ENCODE data around the gene MED29.

MED29 gene

GRCh38 chr19:39390751-39391437, at the start of gene MED29, which contains the start of gene PAF1:
TSS of gene MED29 (plus strand) at chr19:39391378. CDS start at chr19:39391423, 45 bp downstream.
TSS of gene PAF1 (minus strand) at chr19:39391106. CDS start at chr19:39390864, 242 bp downstream.
- DNase-seq (ENCODE audit: low read depth in 3 of 3, low spot score in 1 of 3): peak; percentile 79 to 95 (median 94)

- peak; percentile 97 to 100 (median 99) for DNase-seq (ENCODE audit: low read depth in 3 of 3, low spot score in 1 of 3)
Measured at GRCh38 chr19:39341719-39342604, 49.2 kb upstream of the MED29 start, which contains the start of gene SAMD4B. TSS of gene SAMD4B (plus strand) at chr19:39342421. CDS start at chr19:39356894, 14,473 bp downstream.

GRCh38 chr19:39342647-39343305, 48.4 kb upstream of the MED29 start:
- no peak for DNase-seq (ENCODE audit: low read depth in 3 of 3, low spot score in 1 of 3)

- DNase-seq (ENCODE audit: low read depth in 3 of 3, low spot score in 1 of 3): no peak
Measured at GRCh38 chr19:39345956-39346355, 45.2 kb upstream of the MED29 start.

- DNase-seq (ENCODE audit: low read depth in 3 of 3, low spot score in 1 of 3): no peak
Measured at GRCh38 chr19:39347332-39348164, 43.6 kb upstream of the MED29 start.

- no peak for DNase-seq (ENCODE audit: low read depth in 3 of 3, low spot score in 1 of 3)
Measured at GRCh38 chr19:39349326-39349725, 41.9 kb upstream of the MED29 start.

GRCh38 chr19:39350156-39350555, 41.0 kb upstream of the MED29 start:
- DNase-seq (ENCODE audit: low read depth in 3 of 3, low spot score in 1 of 3): no peak

- DNase-seq (ENCODE audit: low read depth in 3 of 3, low spot score in 1 of 3): no peak
Measured at GRCh38 chr19:39351537-39352064, 39.6 kb upstream of the MED29 start.

- DNase-seq (ENCODE audit: low read depth in 3 of 3, low spot score in 1 of 3): no peak
Measured at GRCh38 chr19:39352381-39353255, 38.6 kb upstream of the MED29 start.

- DNase-seq (ENCODE audit: low read depth in 3 of 3, low spot score in 1 of 3): no peak
Measured at GRCh38 chr19:39355253-39355652, 35.9 kb upstream of the MED29 start.

- DNase-seq (ENCODE audit: low read depth in 3 of 3, low spot score in 1 of 3): no peak
Measured at GRCh38 chr19:39356073-39356472, 35.1 kb upstream of the MED29 start.

GRCh38 chr19:39356647-39357046, 34.5 kb upstream of the MED29 start:
- no peak for DNase-seq (ENCODE audit: low read depth in 3 of 3, low spot score in 1 of 3)

- no peak for DNase-seq (ENCODE audit: low read depth in 3 of 3, low spot score in 1 of 3)
Measured at GRCh38 chr19:39359026-39359425, 32.2 kb upstream of the MED29 start.

- no peak for DNase-seq (ENCODE audit: low read depth in 3 of 3, low spot score in 1 of 3)
Measured at GRCh38 chr19:39360599-39360998, 30.6 kb upstream of the MED29 start.

- no peak for DNase-seq (ENCODE audit: low read depth in 3 of 3, low spot score in 1 of 3)
Measured at GRCh38 chr19:39362682-39363657, 28.2 kb upstream of the MED29 start.

GRCh38 chr19:39363901-39364457, 27.2 kb upstream of the MED29 start:
- no peak for DNase-seq (ENCODE audit: low read depth in 3 of 3, low spot score in 1 of 3)

- DNase-seq (ENCODE audit: low read depth in 3 of 3, low spot score in 1 of 3): no peak
Measured at GRCh38 chr19:39365531-39365930, 25.6 kb upstream of the MED29 start.

- DNase-seq (ENCODE audit: low read depth in 3 of 3, low spot score in 1 of 3): no peak
Measured at GRCh38 chr19:39369200-39369599, 22.0 kb upstream of the MED29 start.
